Right lobe of liver (tissue), 4 donors: ENCODE data around the gene JAZF1.

Experiments used
- CTCF ChIP-seq, 4 donors: fragments of 200-600 bp in 3 of 4; fragments of 450-650 bp in 1 of 4; IDR thresholded peaks; one replicate each; pipeline versions ENCODE4 v1.5.1 to v1.8.0; 2016 to 2022; ENCODE audit warnings: antibody characterized with exemption in 4 of 4, mild to moderate bottlenecking in 2 of 4
- POLR2A ChIP-seq: fragments of 450-650 bp; IDR thresholded peaks from one replicate; pipeline ENCODE4 v1.6.1; 2017; ENCODE audit warnings: antibody characterized with exemption, mild to moderate bottlenecking
- donor health status: DM: no; HTN: no; CAD: no.
- donor health status: DM: no; HTN: no; CAD: no.
- donor health status: DM: no; HTN: yes; CAD: no.

- TF ChIP-seq CTCF (IDR thresholded peaks at IDR 0.05) (peak in 3 of 4 donors; percentile 45 to 68 (median 47)), POLR2A (no peak)
Measured at GRCh38 chr7:28093623-28094232, 86.9 kb downstream of the JAZF1 start.
